Activated T-cell treated with anti-CD3 and anti-CD28 coated beads, Interleukin-2, amount 50 U/mL, for 72 hours (primary cell): ENCODE results near the gene KCNG2. TPM values are rescaled to one million over a fixed set of nuclear protein-coding genes. Genes with fewer than 3 reads are reported as not detected.
"Not testable (repeated sequence)": the region's sequence is repeated elsewhere in the genome, so short reads cannot be mapped to it uniquely, and the experiment has no call there.

Experiments
- ATAC-seq, 2 donors: fragments of 150-1000 bp; cut with Tn5 transposase; replicated peaks in 1 of 2; 2 replicates each; pipeline ENCODE4 v1.10.0; 2021; ENCODE audit warnings: moderate library complexity in 2 of 2, mild to moderate bottlenecking in 1 of 2
- DNase-seq, 2 donors: peaks; one replicate each; pipeline ENCODE4 v3.0.0; 2021 to 2022; ENCODE audit warnings: mixed read lengths in 1 of 2
- H3K27ac Mint-ChIP-seq: one replicate; pipeline ENCODE4 v1.8.0; 2022; ENCODE audit warnings: mild to moderate bottlenecking, moderate library complexity, mixed read lengths
- H3K27me3 Mint-ChIP-seq: one replicate; pipeline ENCODE4 v1.8.0; 2022; ENCODE audit warnings: low read depth, mixed read lengths
- H3K36me3 Mint-ChIP-seq, 2 donors: one replicate each; pipeline ENCODE4 v1.8.0; 2022; ENCODE audit warnings: mixed read lengths in 2 of 2, mild to moderate bottlenecking in 1 of 2; ENCODE audit not compliant: insufficient read depth in 2 of 2
- H3K4me1 Mint-ChIP-seq: one replicate; pipeline ENCODE4 v1.8.0; 2022; ENCODE audit warnings: low read depth, mixed read lengths
- H3K4me3 Mint-ChIP-seq, 2 donors: one replicate each; pipeline ENCODE4 v1.8.0; 2022; ENCODE audit warnings: mild to moderate bottlenecking in 2 of 2, mixed read lengths in 2 of 2, moderate library complexity in 2 of 2
- H3K9me3 Mint-ChIP-seq, 2 donors: one replicate each; pipeline ENCODE4 v1.8.0; 2022; ENCODE audit warnings: mixed read lengths in 2 of 2
- total RNA-seq, 2 donors: library from RNA; stranded (reverse); gene quantifications; one replicate each; pipeline ENCODE4 v1.2.3, GENCODE V29; 2022

The KCNG2 gene
- total RNA-seq, 2 donors from 2014 or later = not detected

GRCh38 chr18:79853303-79853992 is 55.7 kb downstream of the KCNG2 start:
- H3K27ac Mint-ChIP-seq = no peak overlapping the region
- peaks cover 6% of the 10 kb centered on the region for H3K27me3 Mint-ChIP-seq
- DNase-seq (no peak), ATAC-seq (no peak)
- no peaks in the 10 kb centered on the region for H3K4me1 Mint-ChIP-seq
- no peaks in the 10 kb centered on the region for H3K36me3 Mint-ChIP-seq
- H3K4me3 Mint-ChIP-seq = no peak overlapping the region
- H3K9me3 Mint-ChIP-seq = no peaks in the 10 kb centered on the region

GRCh38 chr18:79853993-79854364 is 56.2 kb downstream of the KCNG2 start:
- Mint-ChIP-seq H3K4me3 (no peak overlapping the region), H3K36me3 (no peaks in the 10 kb centered on the region), H3K27ac (no peak overlapping the region), H3K4me1 (no peaks in the 10 kb centered on the region), H3K9me3 (no peaks in the 10 kb centered on the region), H3K27me3 (peaks cover 6% of the 10 kb centered on the region)
- no peak for ATAC-seq
- DNase-seq = no peak

- H3K27ac Mint-ChIP-seq = no peak overlapping the region
- DNase-seq (no peak), ATAC-seq (no peak)
- peaks cover 12% of the 10 kb centered on the region for H3K27me3 Mint-ChIP-seq
- H3K9me3 Mint-ChIP-seq = no peaks in the 10 kb centered on the region
- no peaks in the 10 kb centered on the region for H3K36me3 Mint-ChIP-seq
- no peaks in the 10 kb centered on the region for H3K4me1 Mint-ChIP-seq
- no peak overlapping the region for H3K4me3 Mint-ChIP-seq
These were observed 57.6 kb downstream of the KCNG2 start for GRCh38 chr18:79855147-79855933.

- Mint-ChIP-seq H3K4me1 (no peaks in the 10 kb centered on the region), H3K27ac (no peak overlapping the region), H3K4me3 (no peak overlapping the region), H3K36me3 (no peaks in the 10 kb centered on the region), H3K9me3 (no peaks in the 10 kb centered on the region), H3K27me3 (peaks cover 19% of the 10 kb centered on the region)
- DNase-seq = peak; percentile 14 to 23
- ATAC-seq = peak; percentile 43 to 51
These were observed 58.6 kb downstream of the KCNG2 start for GRCh38 chr18:79856119-79857007.

- Mint-ChIP-seq H3K4me1 (no peaks in the 10 kb centered on the region), H3K27ac (no peak overlapping the region), H3K4me3 (no peak overlapping the region), H3K9me3 (peaks cover 2 to 3% of the 10 kb centered on the region in 2 donors), H3K27me3 (peaks cover 27% of the 10 kb centered on the region), H3K36me3 (no peaks in the 10 kb centered on the region)
- ATAC-seq (no peak), DNase-seq (no peak)
These were observed 59.4 kb downstream of the KCNG2 start for GRCh38 chr18:79857082-79857671.

GRCh38 chr18:79859314-79859713 is 61.6 kb downstream of the KCNG2 start:
- DNase-seq (no peak), ATAC-seq (no peak)
- Mint-ChIP-seq H3K27ac (no peak overlapping the region), H3K36me3 (peaks cover 0 to 2% of the 10 kb centered on the region in 2 donors), H3K27me3 (peaks cover 28% of the 10 kb centered on the region), H3K9me3 (peaks cover 2 to 3% of the 10 kb centered on the region in 2 donors), H3K4me3 (no peak overlapping the region), H3K4me1 (no peaks in the 10 kb centered on the region)

GRCh38 chr18:79861687-79862086 is 63.9 kb downstream of the KCNG2 start:
- Mint-ChIP-seq H3K4me1 (no peaks in the 10 kb centered on the region), H3K9me3 (peaks cover 2 to 3% of the 10 kb centered on the region in 2 donors), H3K27ac (no peak overlapping the region), H3K36me3 (peaks cover 0 to 2% of the 10 kb centered on the region in 2 donors), H3K27me3 (peaks cover 22% of the 10 kb centered on the region), H3K4me3 (no peak overlapping the region)
- no peak for DNase-seq
- no peak for ATAC-seq

- DNase-seq (no peak), ATAC-seq (no peak)
- Mint-ChIP-seq H3K36me3 (peaks cover 0 to 2% of the 10 kb centered on the region in 2 donors), H3K4me3 (no peak overlapping the region), H3K27me3 (peaks cover 22% of the 10 kb centered on the region), H3K9me3 (peaks cover 2 to 3% of the 10 kb centered on the region in 2 donors), H3K27ac (no peak overlapping the region), H3K4me1 (no peaks in the 10 kb centered on the region)
These were observed 64.8 kb downstream of the KCNG2 start for GRCh38 chr18:79862562-79862961.

- no peaks in the 10 kb centered on the region for H3K4me1 Mint-ChIP-seq
- H3K27ac Mint-ChIP-seq = no peak overlapping the region
- DNase-seq (no peak), ATAC-seq (no peak)
- H3K27me3 Mint-ChIP-seq = peaks cover 22% of the 10 kb centered on the region
- peaks cover 2 to 3% of the 10 kb centered on the region in 2 donors for H3K9me3 Mint-ChIP-seq
- no peak overlapping the region for H3K4me3 Mint-ChIP-seq
- peaks cover 0 to 2% of the 10 kb centered on the region in 2 donors for H3K36me3 Mint-ChIP-seq
These were observed 65.6 kb downstream of the KCNG2 start for GRCh38 chr18:79863161-79864005.

- ATAC-seq = no peak
- no peak for DNase-seq
- Mint-ChIP-seq H3K4me1 (no peaks in the 10 kb centered on the region), H3K36me3 (peaks cover 0 to 2% of the 10 kb centered on the region in 2 donors), H3K27ac (no peak overlapping the region), H3K9me3 (peaks cover 2 to 3% of the 10 kb centered on the region in 2 donors), H3K4me3 (no peak overlapping the region), H3K27me3 (peaks cover 22% of the 10 kb centered on the region)
These were observed 66.4 kb downstream of the KCNG2 start for GRCh38 chr18:79864006-79864725.

- not testable (repeated sequence) for ATAC-seq, H3K36me3 Mint-ChIP-seq, H3K4me1 Mint-ChIP-seq, H3K9me3 Mint-ChIP-seq, DNase-seq, H3K27ac Mint-ChIP-seq, H3K4me3 Mint-ChIP-seq
- H3K27me3 Mint-ChIP-seq = peaks cover 20% of the 10 kb centered on the region
These were observed 67.2 kb downstream of the KCNG2 start for GRCh38 chr18:79864955-79865354.
